Left forelimb (tissue), 1 donor: ENCODE measurements around the gene KCTD7.
"Not testable (repeated sequence)": the region's sequence is repeated elsewhere in the genome, so short reads cannot be mapped to it uniquely, and the experiment has no call there.

ENCODE experiments used
- DNase-seq: peaks from one replicate; pipeline ENCODE4 v3.0.0-alpha.2; 2018; ENCODE audit warnings: low spot score

The KCTD7 gene

GRCh38 chr7:66682350-66683093 is 53.8 kb downstream of the KCTD7 start:
- peak; percentile 79 for DNase-seq

GRCh38 chr7:66683094-66683769 is 54.6 kb downstream of the KCTD7 start:
- DNase-seq, result not testable (repeated sequence)

GRCh38 chr7:66683770-66684123 is 55.1 kb downstream of the KCTD7 start:
- no peak for DNase-seq

GRCh38 chr7:66685663-66686062 is 57.0 kb downstream of the KCTD7 start:
- DNase-seq, result not testable (repeated sequence)

- no peak for DNase-seq
Observed at GRCh38 chr7:66687186-66687585, 58.5 kb downstream of the KCTD7 start.

GRCh38 chr7:66687672-66688071 is 59.0 kb downstream of the KCTD7 start:
- DNase-seq, result not testable (repeated sequence)

GRCh38 chr7:66689081-66689480 is 60.4 kb downstream of the KCTD7 start:
- no peak for DNase-seq

GRCh38 chr7:66693331-66693730 is 64.7 kb downstream of the KCTD7 start:
- no peak for DNase-seq
